ENCODE data around the gene PFN3. TPM values are rescaled to one million over a fixed set of nuclear protein-coding genes. Genes with fewer than 3 reads are reported as not detected.

PFN3 gene
- total and polyA plus RNA-seq, 2 of the 13 experiments (the other 11 are each of a cell fraction or from before 2014, with no cell fraction given): not detected

DNA sequence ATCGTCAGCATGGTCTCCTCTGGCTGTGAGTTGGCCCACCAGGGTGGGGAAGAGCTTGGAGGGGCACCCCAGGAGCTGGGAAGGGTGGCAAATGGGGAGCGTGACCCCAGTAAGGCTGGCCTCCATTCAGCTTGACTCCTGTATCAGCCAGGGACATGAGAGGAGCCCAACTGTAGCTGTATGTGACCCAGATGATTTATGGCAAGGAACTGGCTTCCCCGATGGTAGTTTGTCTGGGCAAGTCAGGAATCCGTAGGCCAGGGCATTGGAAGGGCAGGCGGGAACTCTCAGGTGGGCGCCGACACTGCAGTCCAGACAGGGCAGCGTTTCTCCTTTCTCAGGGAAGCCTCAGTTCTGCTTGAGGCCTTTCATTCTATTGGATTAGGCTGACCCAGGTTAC, 13.9 kb downstream of the PFN3 start (continued):
- TF ChIP-seq, protein P1, sequence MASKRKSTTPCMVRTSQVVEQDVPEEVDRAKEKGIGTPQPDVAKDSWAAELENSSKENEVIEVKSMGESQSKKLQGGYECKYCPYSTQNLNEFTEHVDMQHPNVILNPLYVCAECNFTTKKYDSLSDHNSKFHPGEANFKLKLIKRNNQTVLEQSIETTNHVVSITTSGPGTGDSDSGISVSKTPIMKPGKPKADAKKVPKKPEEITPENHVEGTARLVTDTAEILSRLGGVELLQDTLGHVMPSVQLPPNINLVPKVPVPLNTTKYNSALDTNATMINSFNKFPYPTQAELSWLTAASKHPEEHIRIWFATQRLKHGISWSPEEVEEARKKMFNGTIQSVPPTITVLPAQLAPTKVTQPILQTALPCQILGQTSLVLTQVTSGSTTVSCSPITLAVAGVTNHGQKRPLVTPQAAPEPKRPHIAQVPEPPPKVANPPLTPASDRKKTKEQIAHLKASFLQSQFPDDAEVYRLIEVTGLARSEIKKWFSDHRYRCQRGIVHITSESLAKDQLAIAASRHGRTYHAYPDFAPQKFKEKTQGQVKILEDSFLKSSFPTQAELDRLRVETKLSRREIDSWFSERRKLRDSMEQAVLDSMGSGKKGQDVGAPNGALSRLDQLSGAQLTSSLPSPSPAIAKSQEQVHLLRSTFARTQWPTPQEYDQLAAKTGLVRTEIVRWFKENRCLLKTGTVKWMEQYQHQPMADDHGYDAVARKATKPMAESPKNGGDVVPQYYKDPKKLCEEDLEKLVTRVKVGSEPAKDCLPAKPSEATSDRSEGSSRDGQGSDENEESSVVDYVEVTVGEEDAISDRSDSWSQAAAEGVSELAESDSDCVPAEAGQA (IDR thresholded peaks at IDR 0.05; ENCODE audit: low read depth): no peak
- TF ChIP-seq, protein P1 (CRISPR knock-in tag; IDR thresholded peaks at IDR 0.05; ENCODE audit: borderline replicate concordance): no peak

DNA sequence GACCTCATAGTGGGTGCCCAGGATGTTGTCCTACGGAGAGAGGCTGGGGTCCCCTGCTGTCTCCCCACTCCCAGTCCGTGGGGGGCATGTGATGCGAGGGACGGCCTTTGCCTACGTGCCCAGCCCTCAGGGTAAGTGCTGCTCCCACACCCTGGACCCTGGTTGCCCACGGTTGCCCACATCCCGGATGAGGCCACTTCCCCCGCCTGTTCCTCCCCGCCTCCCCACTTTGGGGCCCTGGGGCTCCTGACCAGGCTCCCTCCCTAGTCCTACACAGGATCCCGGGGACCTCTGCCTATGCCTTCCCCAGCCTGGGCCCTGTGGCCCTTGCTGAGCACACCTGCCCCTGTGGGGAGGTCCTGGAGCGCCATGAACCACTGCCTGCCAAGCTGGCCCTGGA, 14.7 kb downstream of the PFN3 start:
- BruUV-seq (replicated peaks): no TSS peak
- DNase-seq (ENCODE audit: low spot score) (no peak), FAIRE-seq (no peak), ATAC-seq (no peak)
- Histone ChIP-seq H4K20me1 (ENCODE audit: insufficient read depth, low read length) (no peaks in the 10 kb centered on the region), H3K9me3 (ENCODE audit: low read length) (no peaks in the 10 kb centered on the region), H3K27me3 (ENCODE audit: control insufficient read depth in 1 of 2, insufficient read depth in 2 of 2, low read length in 2 of 2) (peaks cover 8 to 29% of the 10 kb centered on the region in 2 experiments; a peak in 4 of 5 replicates), H2AFZ (ENCODE audit: low read length) (no peak overlapping the region), H3K36me3 (replicated peaks in 1 of 2; ENCODE audit: control insufficient read depth in 1 of 2, insufficient read depth in 2 of 2, low read length in 2 of 2) (no peaks in the 10 kb centered on the region), H3K4me2 (ENCODE audit: low read depth, low read length) (no peak overlapping the region), H3K4me3 (replicated peaks in 1 of 3; ENCODE audit: insufficient read depth in 1 of 3, low read depth in 2 of 3, low read length in 3 of 3) (no peak overlapping the region), H3K79me2 (ENCODE audit: insufficient read depth, low read length) (no peaks in the 10 kb centered on the region), H3K9ac (ENCODE audit: insufficient read depth, low read depth, low read length) (no peak overlapping the region), H3K4me1 (ENCODE audit: insufficient read depth, low read length) (peaks cover 63% of the 10 kb centered on the region), H3K27ac (ENCODE audit: extremely low read length, insufficient read depth, low read length) (no peak overlapping the region)
- CTCF ChIA-PET (ENCODE audit: low intra/inter-chr PET ratio, low total read pairs): no interaction called here
- TF ChIP-seq, protein P2, sequence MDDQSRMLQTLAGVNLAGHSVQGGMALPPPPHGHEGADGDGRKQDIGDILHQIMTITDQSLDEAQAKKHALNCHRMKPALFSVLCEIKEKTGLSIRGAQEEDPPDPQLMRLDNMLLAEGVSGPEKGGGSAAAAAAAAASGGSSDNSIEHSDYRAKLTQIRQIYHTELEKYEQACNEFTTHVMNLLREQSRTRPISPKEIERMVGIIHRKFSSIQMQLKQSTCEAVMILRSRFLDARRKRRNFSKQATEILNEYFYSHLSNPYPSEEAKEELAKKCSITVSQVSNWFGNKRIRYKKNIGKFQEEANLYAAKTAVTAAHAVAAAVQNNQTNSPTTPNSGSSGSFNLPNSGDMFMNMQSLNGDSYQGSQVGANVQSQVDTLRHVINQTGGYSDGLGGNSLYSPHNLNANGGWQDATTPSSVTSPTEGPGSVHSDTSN (CRISPR knock-in tag; IDR thresholded peaks at IDR 0.05; ENCODE audit: borderline replicate concordance): no peak
- in situ Hi-C loops (cut with HindIII; ENCODE audit: extremely low pct_ligation_motif_present, low pct_unique_long_range_greater_than_20kb): loop anchor here (5.0 kb wide), 1 partner anchor 72 kb away; no protein-coding TSS in a partner anchor
- POLR2A ChIA-PET: no interaction called here
- WGBS (ENCODE audit: low lambda C conversion rate): 10% methylated on average over 3 of the region's 11 CpGs
- intact Hi-C loops (cut with micrococcal nuclease; ENCODE audit: unreplicated experiment): no loop called here

All from HepG2 (cell line).